Astrocyte of the cerebellum (primary cell): ENCODE results near the gene THSD4.

Experiments used
- DNase-seq: peaks from one replicate; pipeline ENCODE4 v3.0.0-alpha.2; 2011; ENCODE audit warnings: low read depth
- H3K4me3 ChIP-seq: 2 replicates; pipeline ENCODE4 v1.5.1; 2011; ENCODE audit warnings: mild to moderate bottlenecking, low read depth, low read length, moderate library complexity
- in situ Hi-C: cut with HindIII; loops from 2 replicates; pipeline ENCODE4 v1.10.0; 2017; ENCODE audit warnings: low sequenced_read_pairs
- TF ChIP-seq, protein P1 (sequence below): IDR thresholded peaks from 2 replicates; pipeline ENCODE4 v1.5.1; 2012; ENCODE audit warnings: low read length, low read depth, moderate library complexity, mild to moderate bottlenecking; ENCODE audit errors: missing control alignments

Gene THSD4

DNA sequence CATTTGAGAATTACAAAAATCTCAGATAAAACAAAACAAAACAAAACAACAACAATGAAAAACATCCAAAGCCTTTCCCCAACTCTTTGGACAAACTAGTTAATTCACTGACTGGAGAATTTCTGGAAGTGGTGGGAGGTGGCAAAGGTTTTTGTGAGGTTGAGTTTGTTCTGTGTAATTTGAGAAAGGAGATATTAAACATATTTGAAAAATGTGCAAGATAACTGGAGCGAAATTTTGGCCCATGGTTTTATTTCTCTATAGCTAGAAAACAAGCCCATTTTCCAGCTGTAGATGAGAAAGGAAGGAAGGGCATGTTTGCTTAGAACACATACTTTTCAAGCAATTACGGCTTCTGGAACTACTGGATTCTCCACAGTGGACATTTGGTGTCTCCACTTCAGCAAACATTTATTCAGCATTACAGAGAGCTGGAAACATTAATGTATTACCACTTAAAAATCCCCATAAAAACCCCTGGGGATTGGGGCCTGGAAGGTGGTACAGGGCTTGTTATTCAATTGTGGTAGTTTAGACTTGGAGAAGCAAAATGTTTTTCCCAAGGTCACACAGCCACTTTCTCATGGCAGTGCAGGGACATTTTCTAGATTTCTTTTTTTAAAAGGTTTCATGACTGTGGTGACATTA lies 135.8 kb downstream of the THSD4 start:
- no peak overlapping the region for H3K4me3 ChIP-seq
- TF ChIP-seq, protein P1, sequence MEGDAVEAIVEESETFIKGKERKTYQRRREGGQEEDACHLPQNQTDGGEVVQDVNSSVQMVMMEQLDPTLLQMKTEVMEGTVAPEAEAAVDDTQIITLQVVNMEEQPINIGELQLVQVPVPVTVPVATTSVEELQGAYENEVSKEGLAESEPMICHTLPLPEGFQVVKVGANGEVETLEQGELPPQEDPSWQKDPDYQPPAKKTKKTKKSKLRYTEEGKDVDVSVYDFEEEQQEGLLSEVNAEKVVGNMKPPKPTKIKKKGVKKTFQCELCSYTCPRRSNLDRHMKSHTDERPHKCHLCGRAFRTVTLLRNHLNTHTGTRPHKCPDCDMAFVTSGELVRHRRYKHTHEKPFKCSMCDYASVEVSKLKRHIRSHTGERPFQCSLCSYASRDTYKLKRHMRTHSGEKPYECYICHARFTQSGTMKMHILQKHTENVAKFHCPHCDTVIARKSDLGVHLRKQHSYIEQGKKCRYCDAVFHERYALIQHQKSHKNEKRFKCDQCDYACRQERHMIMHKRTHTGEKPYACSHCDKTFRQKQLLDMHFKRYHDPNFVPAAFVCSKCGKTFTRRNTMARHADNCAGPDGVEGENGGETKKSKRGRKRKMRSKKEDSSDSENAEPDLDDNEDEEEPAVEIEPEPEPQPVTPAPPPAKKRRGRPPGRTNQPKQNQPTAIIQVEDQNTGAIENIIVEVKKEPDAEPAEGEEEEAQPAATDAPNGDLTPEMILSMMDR = no peak

DNA sequence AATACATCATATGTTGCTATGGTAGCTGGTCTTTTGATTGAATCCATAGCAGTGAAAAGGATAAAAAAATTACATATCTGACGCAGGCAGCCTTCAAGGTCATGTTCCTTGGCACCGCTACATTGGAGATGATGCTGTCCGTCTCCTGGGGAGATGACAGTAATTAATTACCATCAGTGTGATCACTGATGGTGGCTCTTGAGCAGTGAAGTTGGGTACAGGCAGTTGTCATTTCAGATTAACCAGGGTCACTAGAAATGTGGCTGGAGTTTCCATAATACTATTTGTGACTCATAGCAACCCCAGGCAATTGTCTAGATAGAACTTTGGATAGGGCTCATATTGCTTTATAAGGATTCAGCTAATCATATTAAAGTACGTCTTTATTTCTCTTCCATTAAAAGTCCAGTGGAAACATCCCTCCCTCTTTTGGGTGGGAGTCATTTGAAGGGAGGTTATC lies 136.3 kb downstream of the THSD4 start:
- DNase-seq = no peak
- in situ Hi-C loops = no loop called here
- TF ChIP-seq, protein P1 = no peak
- no peak overlapping the region for H3K4me3 ChIP-seq

More for the DNA sequence above, 135.8 kb downstream of the THSD4 start:
- DNase-seq = no peak
- in situ Hi-C loops = no loop called here

DNA sequence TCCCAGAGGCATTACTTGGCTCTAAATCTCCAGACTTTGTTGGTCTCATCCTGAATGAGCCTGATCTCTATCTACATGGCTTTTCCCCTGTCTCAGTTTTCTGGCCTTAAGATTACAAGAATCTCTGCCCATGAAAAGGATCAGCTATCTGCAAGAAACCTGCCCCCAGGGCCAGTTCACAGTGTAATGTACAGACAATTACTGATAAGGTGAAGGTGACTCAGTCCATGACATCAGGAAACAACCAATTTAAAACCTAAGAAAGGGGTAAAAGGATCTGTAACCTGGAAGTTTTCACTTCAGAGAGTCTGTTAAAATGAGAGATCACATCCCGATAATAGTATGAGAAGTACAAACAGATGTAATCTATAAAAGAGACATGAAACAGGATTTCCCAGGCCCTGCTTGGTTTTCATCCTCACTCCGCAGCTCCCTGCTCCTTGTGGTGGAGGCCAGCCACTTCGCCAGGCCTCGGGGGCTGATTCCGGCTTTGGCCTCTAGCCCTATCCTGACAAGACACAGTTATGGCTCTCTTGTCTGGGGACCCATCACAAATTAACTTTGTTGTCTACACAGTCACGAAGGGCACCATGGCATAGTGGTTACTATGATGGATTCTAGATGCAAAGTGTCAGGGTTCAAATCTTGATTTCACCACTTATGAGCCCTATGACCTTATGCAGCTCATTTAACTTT lies 136.9 kb downstream of the THSD4 start:
- H3K4me3 ChIP-seq = no peak overlapping the region
- no peak for DNase-seq
- TF ChIP-seq, protein P1 = no peak
- in situ Hi-C loops = no loop called here

DNA sequence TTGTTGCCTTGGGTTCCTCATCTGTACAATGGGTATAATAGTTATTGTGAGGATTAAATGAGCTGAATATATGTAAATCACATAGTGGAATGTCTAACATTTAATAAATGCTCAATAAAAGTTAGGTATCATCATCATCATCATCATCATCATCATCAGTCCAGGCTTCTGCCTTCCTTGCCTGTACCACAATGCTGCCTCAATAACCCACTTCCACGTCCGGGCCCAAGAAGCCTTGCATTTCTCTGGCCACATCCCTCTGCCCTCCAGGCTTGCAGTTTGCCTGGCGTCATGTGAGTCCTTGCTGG lies 137.4 kb downstream of the THSD4 start:
- DNase-seq = no peak
- TF ChIP-seq, protein P1 = no peak
- H3K4me3 ChIP-seq = no peak overlapping the region
- in situ Hi-C loops = no loop called here

DNA sequence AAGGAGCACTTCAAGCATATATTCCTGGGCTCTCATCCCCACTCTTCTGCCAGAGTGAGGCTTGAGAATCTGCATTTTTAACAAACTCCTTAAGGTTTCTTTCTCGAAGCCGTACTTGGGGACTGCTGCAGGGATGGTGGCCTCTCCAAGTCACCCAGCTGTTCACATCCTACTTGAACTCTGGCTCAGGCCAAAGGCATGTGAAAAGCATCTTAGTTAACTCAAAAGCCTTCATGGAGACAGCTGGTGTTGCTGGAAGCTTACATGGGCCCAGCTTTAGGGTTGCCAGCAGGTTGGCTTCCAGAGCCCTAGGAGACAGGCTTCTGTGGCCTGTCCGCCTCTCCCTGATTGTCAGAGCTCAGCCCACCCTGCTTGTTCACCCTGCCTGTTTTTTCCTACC lies 139.2 kb downstream of the THSD4 start:
- DNase-seq = no peak
- H3K4me3 ChIP-seq = no peak overlapping the region
- TF ChIP-seq, protein P1 = no peak
- in situ Hi-C loops = no loop called here

DNA sequence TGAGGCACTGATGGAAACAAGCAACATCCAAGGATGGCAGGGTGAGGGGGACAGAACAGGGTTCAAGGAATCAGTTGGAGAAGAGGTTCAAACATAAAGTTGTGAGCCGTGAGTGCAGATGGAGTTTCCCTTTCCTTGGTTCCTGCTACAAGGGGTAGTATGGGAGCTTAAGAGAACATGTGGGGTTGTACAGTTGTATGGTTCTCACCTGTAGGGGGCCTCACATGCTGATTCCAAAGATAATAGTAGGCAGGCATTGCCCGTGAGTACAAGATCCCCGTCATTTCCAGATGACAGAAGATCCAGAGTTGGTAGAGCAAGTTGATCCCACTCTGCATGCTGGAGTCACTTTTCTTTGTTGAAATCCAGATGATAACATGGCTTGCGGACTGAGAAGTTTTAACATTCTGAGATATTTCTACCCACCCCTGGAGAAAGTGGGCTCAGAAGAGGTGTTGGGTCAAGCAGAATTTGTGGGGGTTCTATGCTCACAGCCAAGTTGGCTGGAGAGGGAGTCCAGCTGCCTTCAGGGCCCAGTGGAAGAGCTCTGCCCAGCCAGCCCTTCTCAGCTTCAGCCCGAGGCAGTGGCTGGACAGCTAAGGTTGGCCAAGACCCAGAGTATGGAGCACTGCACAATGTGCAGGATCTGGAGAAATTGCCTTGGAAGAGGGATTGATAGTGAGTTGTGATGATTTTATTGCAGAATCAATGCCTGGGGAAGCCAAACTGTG lies 141.8 kb downstream of the THSD4 start:
- in situ Hi-C loops = no loop called here
- no peak overlapping the region for H3K4me3 ChIP-seq
- DNase-seq = no peak
- TF ChIP-seq, protein P1 = no peak
